HCT116 (cell line): Measurements from ENCODE around the gene NOTCH1. TPM values are rescaled to one million over a fixed set of nuclear protein-coding genes. Genes with fewer than 3 reads are reported as not detected.

ENCODE experiments used
- ATAC-seq: fragments of 200-7000 bp; cut with Tn5 transposase; 2 replicates; pipeline ENCODE4 v1.9.1; 2020; ENCODE audit warnings: mild to moderate bottlenecking, moderate library complexity
- BruUV-seq: library from RNA; stranded (reverse); fragments of 400-500 nt; replicated peaks from 2 replicates; lab custom pipeline; 2021; lab: Mats Ljungman, UMichigan
- CTCF ChIA-PET: fragments of 300-600 bp; sonication (Branson Sonifier 250); formaldehyde crosslinking; loops from one replicate; lab custom pipeline; 2021; ENCODE audit warnings: antibody characterized with exemption; lab: Charles Lee
- POLR2A ChIA-PET: fragments of 300-600, 350-600 bp; sonication (Branson Sonifier 250); formaldehyde crosslinking; loops from one replicate; lab custom pipeline; 2021; ENCODE audit warnings: antibody characterized with exemption; lab: Charles Lee
- RAD21 ChIA-PET, 2 experiments: fragments of 300-600 bp; sonication (Branson Sonifier 250); formaldehyde crosslinking; loops; one replicate each; lab custom pipeline; 2023; ENCODE audit warnings: low total read pairs in 2 of 2; ENCODE audit not compliant: uncharacterized antibody in 2 of 2, unreplicated experiment in 2 of 2, low non-redundant PET in 1 of 2; lab: Charles Lee
- DNase-seq: peaks from one replicate; pipeline ENCODE4 v3.0.0-alpha.2; 2010; ENCODE audit warnings: low read depth, low spot score
- H2AFZ ChIP-seq: fragments of 200-600 bp; shearing (Covaris generic), sonication (generic); 2 replicates; pipeline ENCODE4 v1.6.1; 2017; ENCODE audit warnings: low read depth, mixed run types, mixed read lengths, antibody characterized with exemption, low read length; ENCODE audit not compliant: poor library complexity, severe bottlenecking
- H3K27ac ChIP-seq: 2 replicates; pipeline ENCODE4 v1.5.1; 2012; ENCODE audit warnings: low read depth, low read length
- H3K27me3 ChIP-seq: fragments of 200-600 bp; sonication (generic); 2 replicates; pipeline ENCODE4 v1.6.1; 2016; ENCODE audit warnings: mixed run types, low read length, mixed read lengths; ENCODE audit not compliant: insufficient read depth
- H3K36me3 ChIP-seq, 2 experiments: fragments of 200-500 bp in 1 of 2; fragments of 200-600 bp in 1 of 2; sonication (Bioruptor generic) in 1 of 2; sonication (generic) in 1 of 2; 2 replicates each; pipeline versions ENCODE4 v1.5.1 to v1.6.1; 2014 to 2016; ENCODE audit warnings: low read length in 2 of 2, inconsistent platforms in 1 of 2, mixed read lengths in 1 of 2, mixed run types in 1 of 2; ENCODE audit not compliant: insufficient read depth in 2 of 2, control insufficient read depth in 1 of 2
- H3K4me1 ChIP-seq, 2 experiments: fragments of 200-600 bp in 1 of 2; sonication (generic) in 1 of 2; 2 replicates each; pipeline versions ENCODE4 v1.5.1 to v1.6.1; 2012 to 2017; ENCODE audit warnings: low read length in 2 of 2, inconsistent platforms in 1 of 2, mild to moderate bottlenecking in 1 of 2, mixed read lengths in 1 of 2, mixed run types in 1 of 2, moderate library complexity in 1 of 2; ENCODE audit not compliant: insufficient read depth in 2 of 2, control insufficient read depth in 1 of 2
- H3K4me2 ChIP-seq: fragments of 200-600 bp; sonication (generic); 2 replicates; pipeline ENCODE4 v1.6.1; 2017; ENCODE audit warnings: mixed run types, low read length, mixed read lengths
- H3K4me3 ChIP-seq, 2 experiments: fragments of 200-600 bp in 1 of 2; sonication (generic) in 1 of 2; replicated peaks in 1 of 2; 2 replicates each; pipeline ENCODE4 v1.5.1; 2011 to 2016; ENCODE audit warnings: low read length in 2 of 2, control low read depth in 1 of 2, low read depth in 1 of 2, mild to moderate bottlenecking in 1 of 2, mixed read lengths in 1 of 2, mixed run types in 1 of 2
- H3K79me2 ChIP-seq: fragments of 200-600 bp; sonication (generic); 2 replicates; pipeline ENCODE4 v1.6.1; 2017; ENCODE audit warnings: mild to moderate bottlenecking, mixed run types, low read length, moderate library complexity, mixed read lengths; ENCODE audit not compliant: insufficient read depth
- H3K9ac ChIP-seq: fragments of 200-600 bp; sonication (generic); 2 replicates; pipeline ENCODE4 v1.6.1; 2016; ENCODE audit warnings: low read length, mixed read lengths
- H3K9me2 ChIP-seq: fragments of 200-600 bp; sonication (generic), shearing (Covaris generic); 2 replicates; pipeline ENCODE4 v1.6.1; 2017; ENCODE audit warnings: mixed run types, mild to moderate bottlenecking, moderate library complexity; ENCODE audit not compliant: insufficient read depth
- H3K9me3 ChIP-seq, 2 experiments: fragments of 200-500 bp in 1 of 2; fragments of 200-600 bp in 1 of 2; sonication (Bioruptor generic) in 1 of 2; sonication (generic) in 1 of 2; 2 replicates each; pipeline ENCODE4 v1.6.1; 2014 to 2017; ENCODE audit warnings: low read length in 2 of 2, mixed read lengths in 2 of 2, inconsistent platforms in 1 of 2, low read depth in 1 of 2, mild to moderate bottlenecking in 1 of 2, mixed run types in 1 of 2, moderate library complexity in 1 of 2; ENCODE audit not compliant: control insufficient read depth in 1 of 2, insufficient read depth in 1 of 2
- H4K20me1 ChIP-seq: fragments of 200-600 bp; sonication (generic), shearing (Covaris generic); 2 replicates; pipeline ENCODE4 v1.6.1; 2017; ENCODE audit warnings: mixed run types, mild to moderate bottlenecking, moderate library complexity; ENCODE audit not compliant: insufficient read depth
- CTCF ChIP-seq, 3 experiments: fragments of 200-600 bp in 1 of 3; sonication (generic) in 1 of 3; IDR thresholded peaks in 2 of 3; conservative IDR thresholded peaks in 1 of 3; 2 replicates each; pipeline ENCODE4 v1.5.1; 2012 to 2017; ENCODE audit warnings: low read depth in 2 of 3, low read length in 2 of 3, antibody characterized with exemption in 1 of 3, borderline replicate concordance in 1 of 3, control low read depth in 1 of 3, mild to moderate bottlenecking in 1 of 3, mixed read lengths in 1 of 3, mixed run types in 1 of 3, moderate library complexity in 1 of 3; ENCODE audit not compliant: insufficient read depth in 1 of 3
- EGR1 ChIP-seq: IDR thresholded peaks from 2 replicates; pipeline ENCODE4 v1.6.1; 2012; ENCODE audit warnings: low read depth
- ELF1 ChIP-seq: IDR thresholded peaks from 2 replicates; pipeline ENCODE4 v1.6.1; 2012; ENCODE audit warnings: low read depth, borderline replicate concordance
- EZH2 ChIP-seq: fragments of 200-600 bp; sonication (generic); IDR thresholded peaks from 2 replicates; pipeline ENCODE4 v1.6.1; 2017; ENCODE audit warnings: antibody characterized with exemption, mixed run types
- FOSL1 ChIP-seq: IDR thresholded peaks from 2 replicates; pipeline ENCODE4 v1.6.1; 2012; ENCODE audit warnings: low read depth
- MAX ChIP-seq: IDR thresholded peaks from 2 replicates; pipeline ENCODE4 v1.6.1; 2012
- POLR2A ChIP-seq: IDR thresholded peaks from 2 replicates; pipeline ENCODE4 v1.7.0; 2011; ENCODE audit warnings: borderline replicate concordance; ENCODE audit not compliant: insufficient read depth, insufficient read length; ENCODE audit errors: extremely low read depth
- SIN3A ChIP-seq: IDR thresholded peaks from 2 replicates; pipeline ENCODE4 v1.6.1; 2012; ENCODE audit warnings: low read depth
- SRF ChIP-seq: IDR thresholded peaks from 2 replicates; pipeline ENCODE4 v1.6.1; 2012; ENCODE audit warnings: low read depth
- TCF7L2 ChIP-seq: IDR thresholded peaks from 2 replicates; pipeline ENCODE4 v1.7.0; 2011; ENCODE audit warnings: borderline replicate concordance, inconsistent platforms; ENCODE audit not compliant: insufficient read depth, insufficient read length; ENCODE audit errors: extremely low read depth
- YY1 ChIP-seq: IDR thresholded peaks from 2 replicates; pipeline ENCODE4 v1.6.1; 2011; ENCODE audit warnings: low read length, low read depth, moderate library complexity, mild to moderate bottlenecking; ENCODE audit not compliant: insufficient replicate concordance; ENCODE audit errors: extremely low read depth
- ZFX ChIP-seq: fragments of 450-650 bp; IDR thresholded peaks from 2 replicates; pipeline ENCODE4 v1.6.1; 2017
- intact Hi-C: fragments of 100-400 bp; cut with micrococcal nuclease; formaldehyde crosslinking; loops from 2 replicates; pipeline ENCODE4 v1.10.0; 2022
- total RNA-seq: library from RNA; stranded (reverse); gene quantifications from one replicate; pipeline ENCODE4 v1.2.1, GENCODE V29; 2021; ENCODE audit not compliant: unreplicated experiment

The NOTCH1 gene
- total RNA-seq, 1 experiment from 2014 or later = 36.2 TPM

GRCh38 chr9:136488247-136489214 lies 57.3 kb downstream of the NOTCH1 start:
- no TSS peak for BruUV-seq
- H3K4me1 ChIP-seq = peaks cover 5 to 21% of the 10 kb centered on the region in 2 experiments
- H3K27me3 ChIP-seq = no peaks in the 10 kb centered on the region
- no peak overlapping the region for H3K27ac ChIP-seq
- no peaks in the 10 kb centered on the region for H3K9me2 ChIP-seq
- POLR2A ChIA-PET = interaction anchor here (0.5 kb wide), 1 partner anchor 100 kb away, joined by 4 read pairs; no protein-coding TSS in a partner anchor
- no peak for TF ChIP-seq SRF
- TF ChIP-seq YY1 = peak; percentile 32
- TF ChIP-seq FOSL1 = no peak
- no peak for TF ChIP-seq MAX
- no peak for TF ChIP-seq EZH2
- TF ChIP-seq POLR2A = no peak
- no peak for TF ChIP-seq EGR1
- peak in 2 of 3 experiments; percentile 95 to 96; a peak in 4 of 6 replicates for TF ChIP-seq CTCF (IDR thresholded peaks at IDR 0.05 in 2 of 3, conservative IDR thresholded peaks at IDR 0.05 in 1 of 3; ENCODE audit: borderline replicate concordance in 1 of 3, insufficient read depth in 1 of 3, low read depth in 2 of 3, low read length in 2 of 3)
- TF ChIP-seq ZFX = no peak
- TF ChIP-seq ELF1 = no peak
- no peak for TF ChIP-seq TCF7L2
- TF ChIP-seq SIN3A = no peak
- TF ChIP-seq, all 23 proteins: peak for 2
- DNase-seq = no peak
- intact Hi-C loops = loop anchor here (1.0 to 5.0 kb wide), 3 partner anchors 49 to 143 kb away; no protein-coding TSS in a partner anchor
- ChIA-PET CTCF (interaction anchor here (0.8 to 7.3 kb wide), 5 partner anchors 90 to 205 kb away, joined by 3 to 108 read pairs (median 5); no protein-coding TSS in a partner anchor), RAD21 (interaction anchor here (1.1 to 1.7 kb wide), 6 partner anchors 136 to 143 kb away, joined by 3 to 9 read pairs (median 4); no protein-coding TSS in a partner anchor)
- Histone ChIP-seq H3K9me3 (no peaks in the 10 kb centered on the region), H2AFZ (no peak overlapping the region), H3K36me3 (no peaks in the 10 kb centered on the region), H4K20me1 (no peaks in the 10 kb centered on the region), H3K4me3 (no peak overlapping the region), H3K4me2 (no peak overlapping the region; the same call in 1 of the 2 replicates), H3K79me2 (no peaks in the 10 kb centered on the region), H3K9ac (no peak overlapping the region)
- peak; percentile 57 for ATAC-seq
